MM.1S (cell line): ENCODE data around the gene CCDC181.

Experiments used
- DNase-seq: peaks from one replicate; pipeline ENCODE4 v3.0.0-alpha.2; 2015
- H2AFZ ChIP-seq: fragments of 300-600 bp; sonication (generic); 2 replicates; pipeline ENCODE4 v1.6.0; 2016; ENCODE audit warnings: antibody characterized with exemption, low read length
- H3F3A ChIP-seq: fragments of 300-600 bp; sonication (generic); 2 replicates; pipeline ENCODE4 v1.6.1; 2016; ENCODE audit warnings: mild to moderate bottlenecking, antibody characterized with exemption, low read length, moderate library complexity, mixed read lengths; ENCODE audit not compliant: insufficient read depth
- H3K27ac ChIP-seq: fragments of 300-600 bp; sonication (generic); 2 replicates; pipeline ENCODE4 v1.5.1; 2016; ENCODE audit warnings: mild to moderate bottlenecking, low read length
- H3K27me3 ChIP-seq: fragments of 300-600 bp; sonication (generic); replicated peaks from 2 replicates; pipeline ENCODE4 v1.6.0; 2016; ENCODE audit warnings: low read length; ENCODE audit not compliant: insufficient read depth
- H3K36me3 ChIP-seq: fragments of 300-600 bp; sonication (generic); replicated peaks from 2 replicates; pipeline ENCODE4 v1.6.1; 2016; ENCODE audit warnings: mild to moderate bottlenecking, low read length, mixed read lengths; ENCODE audit not compliant: insufficient read depth
- H3K4me1 ChIP-seq: fragments of 300-600 bp; sonication (generic); 2 replicates; pipeline ENCODE4 v1.6.1; 2016; ENCODE audit warnings: low read length, mixed read lengths
- H3K4me2 ChIP-seq: fragments of 300-600 bp; sonication (generic); 2 replicates; pipeline ENCODE4 v1.6.0; 2016; ENCODE audit warnings: low read depth, low read length
- H3K4me3 ChIP-seq: fragments of 300-600 bp; sonication (generic); 2 replicates; pipeline ENCODE4 v1.5.1; 2016; ENCODE audit warnings: low read length, mixed read lengths
- H3K79me2 ChIP-seq: fragments of 300-600 bp; sonication (generic); 2 replicates; pipeline ENCODE4 v1.6.1; 2016; ENCODE audit warnings: mixed run types, low read length, mixed read lengths
- H3K9ac ChIP-seq: fragments of 300-600 bp; sonication (generic); 2 replicates; pipeline ENCODE4 v1.6.1; 2016; ENCODE audit warnings: low read length, mixed read lengths
- H3K9me2 ChIP-seq: fragments of 300-600 bp; sonication (generic); replicated peaks from 2 replicates; pipeline ENCODE4 v1.6.1; 2016; ENCODE audit warnings: mild to moderate bottlenecking, low read length, mixed read lengths; ENCODE audit not compliant: insufficient read depth
- H3K9me3 ChIP-seq: fragments of 300-600 bp; sonication (generic); replicated peaks from 2 replicates; pipeline ENCODE4 v1.6.1; 2016; ENCODE audit warnings: mild to moderate bottlenecking, low read length, mixed read lengths; ENCODE audit not compliant: insufficient read depth
- H4K20me1 ChIP-seq: fragments of 300-600 bp; sonication (generic); 2 replicates; pipeline ENCODE4 v1.6.1; 2016; ENCODE audit warnings: mild to moderate bottlenecking, low read length, moderate library complexity, mixed read lengths; ENCODE audit not compliant: insufficient read depth
- EZH2 ChIP-seq: fragments of 300-600 bp; sonication (generic); optimal IDR thresholded peaks from 2 replicates; pipeline ENCODE3; 2017; ENCODE audit warnings: low read depth, mild to moderate bottlenecking, antibody characterized with exemption, low read length, mixed read lengths
- EZH2phosphoT487 ChIP-seq: fragments of 300-600 bp; sonication (generic); IDR thresholded peaks from 2 replicates; pipeline ENCODE4 v1.6.1; 2018; ENCODE audit warnings: antibody characterized with exemption, low read length
- TF ChIP-seq, protein P1 (sequence below): fragments of 300-600 bp; sonication (generic); IDR thresholded peaks from 2 replicates; pipeline ENCODE4 v1.5.1; 2016; ENCODE audit warnings: antibody characterized with exemption, low read length, mixed read lengths

CCDC181 gene

GRCh38 chr1:169383449-169383848 lies 43.8 kb downstream of the CCDC181 start:
- no peaks in the 10 kb centered on the region for H3F3A ChIP-seq
- no peak overlapping the region for H2AFZ ChIP-seq
- H3K4me2 ChIP-seq = no peak overlapping the region
- TF ChIP-seq, protein P1, sequence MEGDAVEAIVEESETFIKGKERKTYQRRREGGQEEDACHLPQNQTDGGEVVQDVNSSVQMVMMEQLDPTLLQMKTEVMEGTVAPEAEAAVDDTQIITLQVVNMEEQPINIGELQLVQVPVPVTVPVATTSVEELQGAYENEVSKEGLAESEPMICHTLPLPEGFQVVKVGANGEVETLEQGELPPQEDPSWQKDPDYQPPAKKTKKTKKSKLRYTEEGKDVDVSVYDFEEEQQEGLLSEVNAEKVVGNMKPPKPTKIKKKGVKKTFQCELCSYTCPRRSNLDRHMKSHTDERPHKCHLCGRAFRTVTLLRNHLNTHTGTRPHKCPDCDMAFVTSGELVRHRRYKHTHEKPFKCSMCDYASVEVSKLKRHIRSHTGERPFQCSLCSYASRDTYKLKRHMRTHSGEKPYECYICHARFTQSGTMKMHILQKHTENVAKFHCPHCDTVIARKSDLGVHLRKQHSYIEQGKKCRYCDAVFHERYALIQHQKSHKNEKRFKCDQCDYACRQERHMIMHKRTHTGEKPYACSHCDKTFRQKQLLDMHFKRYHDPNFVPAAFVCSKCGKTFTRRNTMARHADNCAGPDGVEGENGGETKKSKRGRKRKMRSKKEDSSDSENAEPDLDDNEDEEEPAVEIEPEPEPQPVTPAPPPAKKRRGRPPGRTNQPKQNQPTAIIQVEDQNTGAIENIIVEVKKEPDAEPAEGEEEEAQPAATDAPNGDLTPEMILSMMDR = no peak
- no peak for TF ChIP-seq EZH2
- no peak for TF ChIP-seq EZH2phosphoT487
- no peak overlapping the region for H3K27ac ChIP-seq
- no peaks in the 10 kb centered on the region for H4K20me1 ChIP-seq
- H3K36me3 ChIP-seq = no peaks in the 10 kb centered on the region
- no peak for DNase-seq
- H3K4me1 ChIP-seq = no peaks in the 10 kb centered on the region
- H3K9me3 ChIP-seq = no peaks in the 10 kb centered on the region
- no peaks in the 10 kb centered on the region for H3K27me3 ChIP-seq
- no peaks in the 10 kb centered on the region for H3K9me2 ChIP-seq
- no peaks in the 10 kb centered on the region for H3K79me2 ChIP-seq
- no peak overlapping the region for H3K9ac ChIP-seq
- no peak overlapping the region for H3K4me3 ChIP-seq

DNA sequence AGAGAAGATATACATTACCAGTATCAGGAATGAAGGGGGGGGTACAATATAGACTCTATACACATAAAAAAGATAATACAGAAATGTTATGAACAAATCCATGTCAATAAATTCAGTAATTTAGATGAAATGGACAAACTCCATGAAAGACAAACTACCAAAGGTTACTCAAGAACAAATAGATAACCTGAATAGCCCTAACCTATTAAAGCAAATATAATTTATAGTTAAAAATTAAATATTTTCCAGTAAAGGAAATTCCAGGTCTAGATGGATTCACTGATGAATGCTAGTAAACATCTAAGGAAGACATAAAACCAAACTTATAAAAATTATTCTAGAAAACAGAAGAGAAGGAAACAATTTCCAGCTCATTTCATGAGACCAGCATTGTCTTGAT lies 46.1 kb downstream of the CCDC181 start:
- Histone ChIP-seq H2AFZ (no peak overlapping the region), H3F3A (no peaks in the 10 kb centered on the region), H3K9ac (no peak overlapping the region), H3K9me3 (no peaks in the 10 kb centered on the region), H3K27me3 (no peaks in the 10 kb centered on the region), H3K27ac (no peak overlapping the region), H3K4me1 (no peaks in the 10 kb centered on the region), H3K36me3 (no peaks in the 10 kb centered on the region), H3K79me2 (no peaks in the 10 kb centered on the region), H4K20me1 (no peaks in the 10 kb centered on the region), H3K9me2 (no peaks in the 10 kb centered on the region), H3K4me3 (no peak overlapping the region), H3K4me2 (no peak overlapping the region)
- TF ChIP-seq EZH2 (no peak), EZH2phosphoT487 (no peak)
- TF ChIP-seq, protein P1 = no peak
- DNase-seq = no peak

DNA sequence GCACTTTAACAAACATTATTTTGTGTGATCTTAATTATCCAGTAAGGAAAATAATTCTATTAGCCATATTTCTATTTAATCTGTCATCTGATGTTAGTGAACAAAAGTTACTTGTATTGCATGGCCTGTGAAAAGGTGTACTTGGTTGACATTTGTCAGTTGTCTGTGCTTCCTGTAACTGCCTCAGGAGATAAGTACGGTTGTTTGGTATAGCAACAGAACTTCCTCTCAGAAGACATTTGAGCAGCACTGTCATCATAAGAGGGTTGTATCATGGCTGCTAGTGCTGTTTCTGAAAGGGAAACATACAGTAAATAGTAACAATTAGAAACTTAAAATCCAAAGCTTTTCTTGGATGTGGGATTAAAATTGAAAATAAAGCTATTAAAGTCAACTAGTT lies 55.9 kb downstream of the CCDC181 start:
- H3K79me2 ChIP-seq = peaks cover 13% of the 10 kb centered on the region
- no peak overlapping the region for H3K27ac ChIP-seq
- H3K9me3 ChIP-seq = no peaks in the 10 kb centered on the region

More for the DNA sequence above, 55.9 kb downstream of the CCDC181 start:
- Histone ChIP-seq H3K9ac (no peak overlapping the region), H3F3A (peaks cover 14% of the 10 kb centered on the region), H3K4me2 (no peak overlapping the region), H3K4me1 (peaks cover 12% of the 10 kb centered on the region), H2AFZ (no peak overlapping the region), H3K27me3 (no peaks in the 10 kb centered on the region), H4K20me1 (no peaks in the 10 kb centered on the region), H3K36me3 (0 out of 2 replicates have a peak, but pooled peaks cover 4% of the 10 kb centered on the region), H3K4me3 (no peak overlapping the region), H3K9me2 (no peaks in the 10 kb centered on the region)
- DNase-seq = no peak
- TF ChIP-seq EZH2phosphoT487 (no peak), EZH2 (no peak)
- TF ChIP-seq, protein P1 = no peak
